HG03103 (cell line): ENCODE results near the gene ASMTL.
"Not testable (repeated sequence)": the region's sequence is repeated elsewhere in the genome, so short reads cannot be mapped to it uniquely, and the experiment has no call there.

Experiments used
- ATAC-seq: cut with Tn5 transposase; IDR thresholded peaks from one replicate; pipeline ENCODE4 v1.9.1; 2021; ENCODE audit warnings: low read depth; ENCODE audit not compliant: unreplicated experiment

Gene ASMTL, protein sequence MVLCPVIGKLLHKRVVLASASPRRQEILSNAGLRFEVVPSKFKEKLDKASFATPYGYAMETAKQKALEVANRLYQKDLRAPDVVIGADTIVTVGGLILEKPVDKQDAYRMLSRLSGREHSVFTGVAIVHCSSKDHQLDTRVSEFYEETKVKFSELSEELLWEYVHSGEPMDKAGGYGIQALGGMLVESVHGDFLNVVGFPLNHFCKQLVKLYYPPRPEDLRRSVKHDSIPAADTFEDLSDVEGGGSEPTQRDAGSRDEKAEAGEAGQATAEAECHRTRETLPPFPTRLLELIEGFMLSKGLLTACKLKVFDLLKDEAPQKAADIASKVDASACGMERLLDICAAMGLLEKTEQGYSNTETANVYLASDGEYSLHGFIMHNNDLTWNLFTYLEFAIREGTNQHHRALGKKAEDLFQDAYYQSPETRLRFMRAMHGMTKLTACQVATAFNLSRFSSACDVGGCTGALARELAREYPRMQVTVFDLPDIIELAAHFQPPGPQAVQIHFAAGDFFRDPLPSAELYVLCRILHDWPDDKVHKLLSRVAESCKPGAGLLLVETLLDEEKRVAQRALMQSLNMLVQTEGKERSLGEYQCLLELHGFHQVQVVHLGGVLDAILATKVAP

DNA sequence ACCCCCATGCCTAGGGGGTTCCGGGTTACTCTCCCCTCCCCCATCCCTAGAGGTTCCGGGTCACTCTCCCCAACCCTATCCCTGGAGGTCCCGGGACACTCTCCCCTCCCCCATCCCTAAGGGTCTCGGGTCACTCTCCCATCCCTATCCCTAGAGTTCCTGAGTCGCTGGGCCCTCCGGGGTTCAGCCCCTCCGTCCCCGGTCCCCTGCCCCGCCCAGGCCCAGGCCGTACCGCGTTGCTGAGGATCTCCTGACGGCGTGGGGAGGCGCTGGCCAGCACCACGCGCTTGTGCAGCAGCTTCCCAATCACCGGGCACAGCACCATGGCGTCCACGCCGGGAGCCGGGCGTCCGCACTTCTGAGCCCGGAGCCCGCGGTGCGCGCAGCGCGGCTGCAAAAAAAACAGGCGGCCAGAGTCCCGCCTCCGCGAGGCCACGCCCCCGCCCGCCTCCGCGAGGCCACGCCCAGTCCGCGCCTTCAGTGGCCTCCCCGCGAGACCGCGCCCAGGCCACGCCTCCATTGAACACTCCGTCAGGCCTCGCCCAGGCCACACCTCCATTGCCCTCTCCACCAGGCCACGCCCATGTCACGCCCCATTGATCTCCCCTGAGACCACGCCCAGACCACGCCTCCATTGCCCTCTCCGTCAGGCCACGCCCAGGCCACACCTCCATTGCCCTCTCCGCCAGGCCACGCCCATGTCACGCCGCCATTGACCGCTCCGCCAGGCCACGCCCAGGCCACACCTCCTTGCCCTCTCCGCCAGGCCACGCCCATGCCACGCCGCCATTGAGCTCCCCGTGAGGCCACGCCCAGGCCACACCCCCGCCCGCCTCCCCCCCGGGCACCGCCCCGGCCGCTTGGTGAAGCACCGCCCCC lies at the start of gene ASMTL:
ASMTL (minus strand) TSS at position 394 of the 879 bp plus-strand sequence; CDS start at position 325, 69 bp downstream.
- peak; percentile 51 for ATAC-seq

DNA sequence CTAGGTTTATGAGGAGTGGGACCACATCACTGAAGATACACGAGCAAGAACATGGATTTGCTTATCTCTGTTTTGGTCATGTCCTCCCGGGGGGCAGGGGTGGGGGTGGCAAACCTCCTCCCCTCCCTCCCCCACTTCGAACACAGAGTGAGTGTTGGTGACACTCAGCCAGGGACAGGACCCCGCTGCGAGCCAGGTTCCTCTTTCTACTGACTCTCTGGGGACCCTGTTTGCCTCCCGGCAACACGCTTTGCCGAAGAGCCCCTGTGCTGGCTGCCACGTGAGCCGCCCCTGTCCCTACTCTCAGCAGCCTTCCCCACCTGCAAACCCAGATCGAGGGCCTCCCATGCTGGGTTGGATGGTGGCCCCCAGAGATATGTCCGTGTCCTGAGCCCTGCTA lies 49.5 kb upstream of the ASMTL start:
- ATAC-seq, result peak; percentile 39

DNA sequence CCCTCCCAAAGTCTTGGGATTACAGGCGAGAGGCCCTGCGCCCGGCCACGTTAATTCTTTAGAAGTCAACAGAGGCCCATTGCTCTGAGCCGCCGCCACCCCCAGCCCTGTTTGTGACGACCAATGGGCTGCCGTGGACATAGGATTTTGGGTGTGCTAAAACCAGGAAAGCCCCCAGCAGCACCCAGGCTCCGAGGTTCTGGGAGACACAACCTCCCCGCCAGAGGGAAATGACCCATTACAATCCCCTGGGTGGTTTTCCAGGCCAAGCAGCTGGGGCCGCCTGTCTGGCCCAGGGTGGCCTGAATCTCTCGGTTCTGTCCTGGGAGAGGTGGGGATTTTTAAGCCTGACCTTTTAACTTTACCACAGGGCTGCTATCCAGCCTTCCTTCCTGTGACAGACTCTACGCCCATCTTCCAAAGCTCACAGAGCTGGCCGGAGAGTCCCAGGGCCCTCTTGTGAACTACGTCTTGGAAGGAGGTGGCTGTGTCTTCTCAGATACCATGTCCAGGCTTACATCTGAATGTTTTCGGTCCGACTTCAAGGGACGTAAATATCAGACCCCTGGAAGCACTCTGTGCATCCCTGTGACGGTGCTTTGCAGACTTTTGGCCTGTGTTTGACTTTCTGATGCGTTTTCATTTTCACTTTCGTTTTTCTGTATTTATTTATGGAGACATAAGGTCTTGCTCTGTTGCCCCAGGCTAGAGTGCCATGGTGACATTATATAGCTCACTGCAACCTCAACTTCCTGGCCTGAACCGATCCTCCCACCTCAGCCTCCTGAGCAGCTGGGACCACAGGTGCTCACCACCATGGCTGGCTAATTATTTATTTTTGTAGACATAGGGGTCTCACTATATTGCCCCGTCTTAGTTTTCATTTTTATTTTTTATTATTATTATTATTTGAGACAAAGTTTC lies 48.3 kb upstream of the ASMTL start:
- peak; percentile 53 for ATAC-seq

DNA sequence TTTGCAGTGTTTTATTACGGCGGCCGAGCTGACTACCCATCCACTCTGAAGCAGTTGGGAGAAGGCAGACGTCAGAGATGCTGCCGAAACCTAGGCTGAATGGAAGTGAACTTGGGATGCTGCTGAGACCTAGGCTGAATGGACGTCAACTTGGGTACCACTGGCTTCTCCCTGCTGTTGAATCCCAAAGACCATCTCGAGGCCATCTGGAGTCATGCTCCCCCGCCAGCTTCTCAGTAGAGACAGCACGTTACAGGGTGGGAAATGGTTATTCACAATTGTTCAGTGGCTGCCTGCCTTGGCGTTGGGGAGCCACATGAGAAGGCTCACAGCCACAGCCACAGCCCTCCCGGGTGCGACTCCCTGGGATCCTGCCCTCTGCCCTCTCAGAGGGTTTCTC lies 43.4 kb upstream of the ASMTL start:
- no peak for ATAC-seq

DNA sequence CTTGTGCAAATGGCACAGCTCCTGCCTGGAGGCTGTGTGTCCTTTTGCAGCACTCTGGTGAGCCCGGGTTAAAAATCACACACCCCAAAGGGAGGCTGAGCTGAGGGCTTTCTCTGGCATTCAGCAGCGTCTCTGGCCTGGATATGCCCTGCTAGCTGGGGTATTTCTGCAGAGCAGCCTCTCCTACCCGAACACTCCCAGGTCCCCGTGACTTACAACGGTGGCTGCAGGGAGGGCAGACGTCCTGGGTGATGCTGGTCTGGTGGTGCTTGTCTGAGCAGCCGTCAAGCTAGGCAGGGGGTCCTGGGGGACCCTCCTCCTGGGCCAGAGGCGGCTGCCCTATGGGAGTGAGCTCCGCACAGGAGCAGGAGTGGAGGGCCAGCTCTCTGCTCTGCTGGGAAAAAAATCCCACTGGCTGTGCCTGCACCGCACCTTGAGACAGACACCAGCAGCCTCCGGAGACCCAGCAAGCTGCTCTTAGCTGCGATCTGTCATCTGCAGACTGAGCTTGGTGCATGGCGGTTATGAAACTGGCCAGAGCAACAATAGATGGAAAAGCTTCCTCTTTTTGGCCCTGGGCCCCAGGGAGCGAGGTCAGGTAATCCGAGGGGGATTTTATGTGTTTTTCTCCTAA lies 41.3 kb upstream of the ASMTL start:
- peak; percentile 51 for ATAC-seq

DNA sequence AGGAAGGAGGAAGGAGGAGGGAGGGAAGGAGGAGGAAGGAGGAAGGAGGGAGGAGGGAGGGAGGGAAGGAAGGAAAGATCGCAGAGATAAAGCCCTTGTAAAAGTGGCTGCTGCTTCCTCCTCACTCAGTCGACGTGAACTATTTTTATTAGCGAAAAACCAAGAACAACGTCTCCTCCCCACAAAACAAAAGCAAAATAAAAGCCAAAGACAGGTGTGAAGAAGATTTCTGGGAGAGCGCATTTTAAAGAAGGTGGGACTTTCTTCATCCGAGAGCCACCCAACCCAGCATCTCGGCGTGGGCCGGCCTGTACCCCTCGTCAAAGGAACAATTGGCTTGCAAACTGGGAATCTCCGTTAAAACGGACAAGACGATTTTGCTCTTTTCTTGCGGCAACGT lies 40.7 kb upstream of the ASMTL start:
- ATAC-seq, result no peak

DNA sequence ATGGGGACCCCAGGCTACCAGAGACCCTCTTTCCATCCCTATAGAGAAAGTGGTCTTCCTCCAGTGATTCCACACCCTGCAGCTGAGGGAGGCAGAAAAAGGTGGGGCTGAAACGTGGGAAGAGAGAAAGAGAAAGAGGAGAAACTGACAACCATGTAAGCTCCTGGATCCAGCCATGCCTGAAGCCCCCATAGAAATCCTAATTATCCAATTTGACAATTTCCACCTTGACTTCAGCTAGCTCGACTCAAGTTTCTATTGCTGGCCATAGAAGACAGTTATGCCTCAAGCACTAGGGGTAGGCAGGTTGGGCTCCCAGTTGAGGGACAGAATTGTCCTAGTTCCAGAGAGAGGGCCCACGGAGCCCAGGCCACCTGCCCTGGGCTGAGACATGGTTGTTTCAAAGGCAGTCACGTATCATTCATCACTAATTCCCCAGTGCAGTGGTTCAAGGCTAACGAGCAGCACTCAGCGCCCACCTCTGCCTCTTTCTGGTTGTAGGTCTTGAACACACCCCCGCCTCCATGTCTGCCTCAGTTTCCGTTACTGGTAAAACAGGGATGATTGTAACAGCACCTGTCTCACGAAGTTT lies 39.8 kb upstream of the ASMTL start:
- no peak for ATAC-seq

DNA sequence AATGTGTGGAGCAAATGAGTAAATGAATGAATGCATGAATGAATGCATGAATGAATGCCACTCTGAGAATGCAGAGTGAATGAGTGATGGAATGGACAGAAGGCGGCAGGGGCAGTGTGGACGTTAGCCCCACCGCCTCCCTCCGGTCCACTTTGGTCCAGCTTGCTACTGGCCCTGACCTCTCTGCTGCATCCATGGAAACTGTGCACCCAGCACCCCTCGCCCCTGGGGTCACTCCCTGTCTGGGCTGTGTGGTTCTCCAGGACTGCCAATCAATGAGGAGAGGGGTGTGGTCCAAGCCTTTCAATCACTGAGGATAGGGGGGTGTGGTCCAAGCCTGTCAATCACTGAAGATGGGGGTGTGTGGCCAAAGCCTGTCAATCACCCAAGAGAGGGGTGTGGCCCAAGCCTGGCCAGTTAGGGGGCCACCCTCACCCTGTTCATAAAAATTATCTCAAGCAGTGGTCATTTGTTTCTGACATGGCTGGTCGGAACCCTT lies 39.2 kb upstream of the ASMTL start:
- ATAC-seq, result peak; percentile 74

DNA sequence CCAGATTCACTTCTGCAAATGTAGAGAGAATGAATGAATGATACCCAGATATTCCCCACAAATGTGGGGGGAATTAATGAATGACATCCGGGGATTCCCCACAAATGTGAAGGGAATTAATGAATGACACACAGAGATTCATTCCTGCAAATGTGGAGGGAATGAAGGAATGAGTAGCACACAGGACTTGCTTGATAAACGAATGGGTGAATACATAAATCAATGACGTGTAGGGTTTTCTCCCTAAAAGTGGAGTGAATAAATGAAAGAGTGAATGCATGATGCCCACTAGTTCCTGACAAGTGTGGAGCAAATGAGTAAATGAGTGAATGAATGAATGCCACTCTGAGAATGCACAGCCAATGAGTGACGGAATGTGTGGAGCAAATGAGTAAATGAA lies 38.5 kb upstream of the ASMTL start:
- not testable (repeated sequence) for ATAC-seq

DNA sequence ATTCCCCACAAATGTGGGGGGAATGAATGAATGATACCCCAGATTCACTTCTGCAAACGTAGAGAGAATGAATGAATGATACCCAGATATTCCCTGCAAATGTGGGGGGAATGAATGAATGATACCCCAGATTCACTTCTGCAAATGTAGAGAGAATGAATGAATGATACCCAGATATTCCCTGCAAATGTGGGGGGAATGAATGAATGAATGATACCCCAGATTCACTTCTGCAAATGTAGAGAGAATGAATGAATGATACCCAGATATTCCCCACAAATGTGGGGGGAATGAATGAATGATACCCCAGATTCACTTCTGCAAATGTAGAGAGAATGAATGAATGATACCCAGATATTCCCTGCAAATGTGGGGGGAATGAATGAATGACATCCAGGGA lies 38.0 kb upstream of the ASMTL start:
- ATAC-seq, result not testable (repeated sequence)

DNA sequence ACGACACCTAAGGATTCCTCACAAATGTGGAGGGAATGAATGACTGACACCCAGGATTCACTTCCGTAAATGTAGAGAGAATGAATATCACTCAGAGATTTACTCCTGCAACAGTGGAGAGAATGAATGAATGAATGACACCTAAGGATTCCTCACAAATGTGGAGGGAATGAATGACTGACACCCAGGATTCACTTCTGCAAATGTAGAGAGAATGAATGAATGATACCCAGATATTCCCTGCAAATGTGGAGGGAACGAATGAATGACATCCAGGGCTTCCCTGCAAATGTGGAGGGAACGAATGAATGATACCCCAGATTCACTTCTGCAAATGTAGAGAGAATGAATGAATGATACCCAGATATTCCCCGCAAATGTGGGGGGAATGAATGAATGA lies 36.6 kb upstream of the ASMTL start:
- not testable (repeated sequence) for ATAC-seq

DNA sequence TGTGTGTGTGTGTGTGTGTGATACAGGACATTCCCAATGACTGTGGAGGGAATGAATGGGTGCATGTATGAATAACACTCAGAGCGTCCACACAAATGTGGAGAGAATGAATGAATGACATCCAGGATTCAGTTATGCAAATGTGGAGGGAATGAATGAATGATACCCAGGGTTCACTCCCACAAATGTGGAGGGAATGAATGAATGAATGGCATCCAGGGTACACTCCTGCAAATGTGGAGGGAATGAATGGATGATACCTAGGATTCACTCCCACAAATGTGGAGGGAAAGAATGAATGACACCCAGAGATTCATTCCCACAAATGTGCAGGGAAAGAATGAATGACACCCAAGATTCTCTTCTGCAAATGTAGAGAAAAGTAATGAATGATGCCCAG lies 36.0 kb upstream of the ASMTL start:
- no peak for ATAC-seq

DNA sequence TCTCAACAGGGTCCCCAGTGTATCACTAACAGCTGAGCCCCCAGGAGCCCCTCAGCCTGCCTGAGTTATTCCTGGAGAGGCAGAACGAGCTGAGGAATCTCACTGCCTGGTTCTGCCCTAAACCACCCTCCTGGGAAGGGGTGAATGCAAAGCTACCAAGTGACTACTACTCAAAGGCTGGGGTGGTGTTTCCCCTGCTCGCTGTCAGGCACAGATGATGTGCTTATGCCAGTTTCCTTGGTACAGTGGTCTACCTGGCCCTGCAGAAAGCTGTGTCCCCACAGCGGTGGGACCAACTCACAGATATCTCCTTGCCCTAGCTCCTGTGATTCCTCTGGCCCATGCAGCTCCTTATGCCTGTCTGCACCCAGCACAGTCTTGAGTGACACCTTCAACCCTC lies 35.4 kb upstream of the ASMTL start:
- ATAC-seq, result no peak

DNA sequence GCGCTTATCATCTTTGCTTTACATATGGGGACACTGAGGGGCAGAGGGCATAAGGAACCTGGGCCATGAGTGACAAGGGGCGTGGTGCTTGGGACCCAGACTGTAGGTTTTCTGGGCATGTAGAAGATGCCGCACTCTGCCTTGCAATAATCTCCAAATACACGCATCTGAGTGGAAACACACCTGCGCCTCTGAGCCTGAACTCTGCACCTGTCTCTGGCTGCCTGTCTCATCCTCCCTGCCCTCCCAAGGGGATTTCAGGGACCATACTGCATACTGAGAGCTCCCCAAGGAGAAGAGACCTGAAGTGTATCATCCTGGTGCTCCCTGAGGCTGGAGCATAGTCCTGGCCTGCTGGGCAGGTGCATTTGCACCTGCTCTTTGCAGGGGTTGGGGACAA lies 34.7 kb upstream of the ASMTL start:
- no peak for ATAC-seq

DNA sequence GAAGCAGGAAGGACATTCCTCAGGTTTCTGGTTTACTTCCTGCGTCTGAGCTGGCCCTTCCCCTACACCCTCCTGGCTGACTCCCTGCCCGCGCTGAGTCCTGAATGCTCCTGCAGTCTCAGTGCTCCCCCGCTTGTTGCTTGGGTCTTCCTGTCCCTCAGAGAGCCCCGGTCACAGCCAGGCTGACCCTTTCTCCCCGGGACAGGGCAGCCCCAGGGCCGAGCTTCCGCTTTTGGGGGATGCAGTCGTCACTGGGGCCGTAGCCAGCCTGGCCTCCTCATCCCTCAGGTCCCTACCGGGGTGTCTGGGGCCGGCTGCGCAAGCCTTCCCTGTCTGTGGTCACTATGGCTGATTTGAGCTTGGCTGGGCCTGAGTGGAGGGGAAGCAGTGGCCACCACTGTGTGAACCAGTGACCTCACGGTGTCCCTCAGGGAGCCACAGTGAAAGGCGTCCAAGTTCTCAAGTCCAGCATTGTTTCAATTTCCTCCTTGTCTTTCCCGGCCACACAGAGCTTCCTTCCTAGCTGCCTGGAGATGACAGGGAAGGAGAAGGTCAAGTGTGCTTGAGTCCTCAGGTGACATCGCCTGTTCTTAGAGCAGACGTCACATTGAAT lies 34.1 kb upstream of the ASMTL start:
- no peak for ATAC-seq

DNA sequence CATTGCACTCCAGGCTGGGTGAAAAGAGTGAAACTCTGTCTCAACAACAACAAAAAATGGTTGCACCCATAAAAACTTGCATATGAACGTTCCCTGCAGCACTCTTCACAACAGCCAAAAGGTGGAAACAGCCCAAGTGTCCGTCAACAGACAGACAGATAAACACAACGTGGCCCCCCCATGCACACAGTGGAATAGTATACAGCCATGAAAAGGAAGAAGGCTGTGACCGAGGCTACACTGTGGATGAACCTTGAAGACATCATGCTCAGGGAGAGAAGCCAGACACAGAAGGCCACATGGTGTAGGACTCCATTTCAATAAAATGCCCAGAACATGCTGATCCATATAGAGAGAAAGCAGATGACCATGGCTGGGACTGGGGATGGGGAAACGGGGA lies 33.5 kb upstream of the ASMTL start:
- no peak for ATAC-seq

DNA sequence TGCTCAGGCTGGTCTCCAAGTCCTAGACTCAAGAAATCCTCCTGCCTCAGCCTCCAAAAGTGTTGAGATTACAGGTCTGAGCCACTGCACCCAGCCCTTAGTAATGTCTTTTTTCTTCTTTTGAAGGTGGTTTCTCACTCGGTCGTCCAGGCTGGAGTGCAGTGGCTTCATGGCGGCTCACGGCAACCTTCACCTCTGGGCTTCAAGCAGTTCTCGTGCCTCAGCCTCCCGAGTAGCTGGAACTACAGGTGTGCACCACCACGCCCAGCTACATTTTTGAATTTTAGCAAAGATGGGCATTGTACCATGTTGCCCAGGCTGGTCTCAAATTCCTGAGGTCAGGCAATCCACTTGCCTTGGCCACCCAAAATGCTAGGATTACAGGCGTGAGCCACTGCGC lies 32.3 kb upstream of the ASMTL start:
- ATAC-seq, result no peak

DNA sequence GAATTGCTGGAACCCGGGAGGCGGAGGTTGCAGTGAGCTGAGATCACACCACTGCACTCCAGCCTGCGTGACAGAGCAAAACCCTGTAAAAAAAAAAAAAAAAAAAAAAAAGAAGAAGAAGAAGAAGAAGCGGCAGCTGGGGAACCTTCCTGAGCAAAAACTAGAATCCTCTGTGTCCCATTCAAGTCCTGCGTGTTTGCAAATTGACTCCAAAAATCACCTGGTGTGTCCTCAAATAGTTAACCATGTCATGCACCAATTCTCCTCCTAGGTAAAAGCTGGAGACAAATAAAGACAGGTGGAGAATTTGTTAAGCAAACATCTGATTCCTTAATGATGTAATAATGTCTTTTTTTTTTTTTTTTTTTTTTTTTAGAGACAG lies 31.9 kb upstream of the ASMTL start:
- no peak for ATAC-seq
